HL-60/S4 treated with retinoic acid at 250 ng/mL for 4 days and 3 days (cell line): ENCODE results near the gene MEIS1.

ENCODE experiments used
- in situ Hi-C: fragments of 300-500 bp; cut with MboI; formaldehyde crosslinking; loops from 2 replicates; pipeline ENCODE4 v1.7.0; 2022; ENCODE audit warnings: low sequenced_read_pairs

Gene MEIS1

DNA sequence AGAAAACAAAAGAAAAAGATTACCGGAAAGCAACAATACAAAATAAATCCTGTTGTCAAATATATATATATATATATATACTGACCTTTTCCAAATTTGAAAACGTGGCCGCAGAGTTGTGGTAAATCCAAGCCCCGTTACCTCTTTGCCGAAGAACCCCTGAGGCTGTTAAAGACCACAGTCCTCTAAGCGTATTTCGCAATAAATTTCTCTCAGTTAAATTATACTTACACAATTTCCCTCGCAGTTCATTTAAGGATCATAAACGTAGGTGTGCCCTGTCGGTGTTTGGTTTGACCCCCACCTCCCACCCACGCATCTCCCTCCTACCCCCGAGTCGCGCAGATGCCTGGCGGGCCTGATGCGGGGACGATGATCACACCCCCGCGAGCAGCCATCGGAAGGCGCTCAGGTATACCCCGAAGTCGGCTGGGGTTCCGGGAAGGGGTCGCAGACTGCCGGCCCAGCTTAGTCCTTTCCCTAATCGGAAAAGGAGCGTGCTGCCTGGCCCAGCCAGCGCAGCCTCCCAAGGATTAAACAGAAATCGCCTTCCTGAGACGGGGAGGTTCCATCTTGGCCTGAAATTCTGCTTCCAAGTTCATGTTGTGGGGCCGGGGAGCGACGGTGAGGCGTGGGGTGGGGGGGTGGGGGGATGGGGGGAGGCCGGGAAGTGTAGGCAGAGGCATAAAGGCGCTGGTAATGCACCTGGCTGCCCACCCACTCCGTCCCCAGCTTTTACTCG is 2.9 kb upstream of the MEIS1 start:
- in situ Hi-C loops, result no loop called here

DNA sequence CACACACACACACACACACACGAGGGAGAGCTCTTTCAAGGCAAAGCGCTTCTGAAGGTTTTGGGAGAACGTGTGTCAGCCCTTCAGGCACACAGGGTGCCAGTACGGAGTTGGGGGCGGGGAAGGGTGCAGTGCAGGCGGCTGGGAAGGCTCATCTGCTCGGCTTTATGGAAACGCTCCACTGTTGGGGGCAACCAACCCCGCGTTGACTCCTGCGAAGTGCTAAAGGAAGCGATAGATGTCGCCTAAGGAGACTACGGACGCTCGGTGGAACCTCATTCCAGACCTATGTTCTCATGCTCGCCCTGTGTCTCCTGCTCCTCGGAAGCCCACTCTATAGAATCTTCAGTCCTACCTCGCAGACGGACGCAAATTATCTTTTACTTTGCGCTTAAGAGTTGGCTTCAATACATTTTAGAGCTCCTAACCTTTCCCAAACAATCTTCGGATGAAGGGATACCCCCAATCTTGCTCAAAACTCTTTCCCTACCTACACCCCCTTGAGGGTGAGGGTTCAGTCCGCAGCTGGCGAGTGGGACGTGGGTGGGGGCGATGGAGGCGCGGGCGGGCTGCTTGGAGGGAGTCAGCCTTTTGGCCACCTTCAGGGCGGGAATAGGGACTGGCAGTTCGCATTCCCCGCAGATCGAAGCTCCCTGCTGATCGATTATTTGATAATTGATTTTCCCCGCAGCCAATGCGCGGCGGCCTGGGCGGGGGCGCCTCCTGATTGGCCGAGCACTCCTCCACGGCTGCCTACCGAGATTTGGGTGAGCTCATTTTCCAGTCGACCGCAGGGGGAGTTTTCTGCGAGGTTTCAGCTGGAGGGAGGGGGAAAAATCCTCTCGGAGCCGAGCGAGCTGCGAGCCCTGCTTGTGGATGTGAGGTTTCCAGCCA is 1.9 kb upstream of the MEIS1 start:
- in situ Hi-C loops, result no loop called here

DNA sequence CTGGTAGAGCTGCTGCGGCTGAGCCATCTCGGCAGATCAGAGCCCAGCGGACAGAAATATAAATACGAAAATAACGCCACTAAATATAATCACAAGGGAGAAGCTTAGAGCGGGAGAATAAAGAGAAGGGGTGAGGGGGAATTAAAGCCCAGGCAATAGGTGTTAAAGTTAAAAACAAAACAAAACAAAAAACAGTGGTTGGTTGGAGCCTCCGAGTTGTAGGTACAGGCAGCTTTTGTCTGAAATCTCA is 1.3 kb upstream of the MEIS1 start:
- in situ Hi-C loops, result no loop called here

DNA sequence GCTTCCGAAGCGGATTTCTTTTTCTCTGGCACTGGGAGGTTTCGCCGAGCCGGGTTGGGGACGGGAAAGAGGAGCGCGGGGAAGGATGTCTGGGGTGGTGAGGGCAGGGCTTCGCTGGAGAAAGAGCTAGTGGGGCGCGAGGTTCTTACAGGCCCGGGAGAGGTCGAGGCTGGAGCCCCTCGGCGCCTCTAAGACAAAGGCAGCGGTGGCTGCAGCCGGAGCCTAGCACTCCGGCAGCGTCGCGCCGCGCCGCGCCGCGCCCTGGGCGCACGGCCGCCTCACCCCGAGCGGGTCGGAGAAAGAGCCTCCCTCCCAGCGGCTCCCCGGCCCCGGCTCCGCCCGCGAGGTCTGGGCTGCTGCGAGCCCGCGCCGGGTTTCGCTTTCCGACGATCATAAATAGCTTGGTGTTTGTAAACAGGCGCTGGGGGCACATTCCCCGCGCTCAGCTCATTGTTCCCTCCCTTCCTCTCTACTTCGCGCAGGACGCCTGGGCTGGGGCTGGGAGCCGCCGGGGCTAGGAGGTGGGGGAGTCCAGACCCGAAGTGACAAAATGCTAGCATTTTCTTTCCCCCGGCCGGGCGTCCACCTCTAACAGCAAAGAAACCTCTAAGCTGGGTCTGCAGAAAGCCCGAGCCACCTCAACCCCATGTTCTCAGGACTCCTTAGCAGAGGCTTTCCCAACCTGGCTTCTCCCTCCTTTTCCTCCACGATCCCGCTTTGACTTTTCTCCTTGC is 813 bp upstream of the MEIS1 start:
- in situ Hi-C loops, result no loop called here

DNA sequence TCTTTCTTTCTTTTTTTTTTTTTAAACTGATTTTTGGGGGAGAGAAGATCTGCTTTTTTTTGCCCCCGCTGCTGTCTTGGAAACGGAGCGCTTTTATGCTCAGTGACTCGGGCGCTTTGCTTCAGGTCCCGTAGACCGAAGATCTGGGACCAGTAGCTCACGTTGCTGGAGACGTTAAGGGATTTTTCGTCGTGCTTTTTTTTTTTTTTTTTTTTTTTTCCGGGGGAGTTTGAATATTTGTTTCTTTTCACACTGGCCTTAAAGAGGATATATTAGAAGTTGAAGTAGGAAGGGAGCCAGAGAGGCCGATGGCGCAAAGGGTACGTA is 587 bp downstream of the MEIS1 start:
- in situ Hi-C loops, result no loop called here

DNA sequence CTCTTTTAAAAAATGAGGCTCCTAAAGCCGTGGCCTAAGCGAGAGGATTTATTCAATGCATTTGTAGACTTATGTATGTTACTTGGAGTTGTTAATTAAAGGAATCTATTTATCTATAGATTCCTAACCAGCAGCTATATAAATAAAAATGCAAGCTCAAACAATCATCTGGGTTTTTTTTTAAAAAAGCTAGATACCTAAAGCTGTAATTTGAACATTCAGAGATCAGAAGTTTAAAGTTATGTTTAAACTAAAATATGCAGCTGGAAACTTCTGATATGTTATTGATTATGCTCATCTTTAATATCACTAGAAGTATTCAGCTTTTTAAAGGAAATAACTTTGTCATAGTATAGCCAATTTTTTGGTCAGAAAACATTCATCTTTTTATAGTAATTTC is 1.0 kb downstream of the MEIS1 start:
- in situ Hi-C loops, result no loop called here

DNA sequence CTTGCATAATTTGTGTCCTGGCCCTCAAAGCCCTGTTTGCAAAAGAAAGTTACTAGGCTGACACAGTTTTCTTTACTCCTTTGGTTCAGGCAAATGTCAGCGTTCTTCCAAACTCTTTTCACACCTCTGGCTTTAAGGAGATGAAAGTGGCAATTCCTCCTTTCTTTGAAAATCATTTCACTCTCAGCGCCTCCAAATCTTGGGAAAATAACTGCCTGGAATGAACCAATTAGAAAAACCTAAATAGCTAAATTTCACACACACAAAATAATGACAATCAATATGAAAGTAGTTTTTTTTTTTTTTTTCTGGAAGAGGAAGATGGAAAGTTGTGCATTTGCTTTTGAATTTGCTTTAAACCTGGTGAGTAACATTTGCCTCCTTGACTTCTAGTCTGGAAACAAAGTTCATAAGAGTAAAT is 1.7 kb downstream of the MEIS1 start:
- in situ Hi-C loops, result no loop called here

DNA sequence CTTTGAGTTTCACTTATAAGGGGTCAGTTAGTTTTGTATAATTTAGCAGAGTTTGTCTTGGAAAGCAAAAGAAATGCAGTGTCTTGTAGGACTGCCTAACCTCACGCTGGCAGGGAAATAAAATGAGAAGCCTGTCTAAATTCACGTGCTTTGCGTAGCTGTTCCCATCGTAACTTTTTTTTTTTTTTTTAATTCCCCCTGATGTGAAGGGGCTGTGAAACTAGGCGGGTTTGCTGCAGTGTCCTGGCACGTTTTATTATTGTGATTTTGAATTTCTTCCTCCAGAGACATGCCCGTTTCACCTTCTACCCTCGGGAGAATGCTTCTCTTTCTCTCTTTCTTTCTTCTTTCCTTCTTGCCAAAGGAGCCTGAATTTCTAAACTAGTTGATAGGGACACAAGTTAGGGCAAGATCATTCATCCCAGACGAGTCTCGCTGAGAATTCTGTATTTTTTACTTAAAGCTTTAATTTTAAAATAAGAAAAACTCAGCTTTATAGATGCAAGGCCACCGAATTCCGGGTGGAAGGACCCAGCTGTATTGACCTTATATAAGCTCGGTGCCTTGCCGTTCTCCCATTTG is 2.3 kb downstream of the MEIS1 start:
- in situ Hi-C loops, result no loop called here

DNA sequence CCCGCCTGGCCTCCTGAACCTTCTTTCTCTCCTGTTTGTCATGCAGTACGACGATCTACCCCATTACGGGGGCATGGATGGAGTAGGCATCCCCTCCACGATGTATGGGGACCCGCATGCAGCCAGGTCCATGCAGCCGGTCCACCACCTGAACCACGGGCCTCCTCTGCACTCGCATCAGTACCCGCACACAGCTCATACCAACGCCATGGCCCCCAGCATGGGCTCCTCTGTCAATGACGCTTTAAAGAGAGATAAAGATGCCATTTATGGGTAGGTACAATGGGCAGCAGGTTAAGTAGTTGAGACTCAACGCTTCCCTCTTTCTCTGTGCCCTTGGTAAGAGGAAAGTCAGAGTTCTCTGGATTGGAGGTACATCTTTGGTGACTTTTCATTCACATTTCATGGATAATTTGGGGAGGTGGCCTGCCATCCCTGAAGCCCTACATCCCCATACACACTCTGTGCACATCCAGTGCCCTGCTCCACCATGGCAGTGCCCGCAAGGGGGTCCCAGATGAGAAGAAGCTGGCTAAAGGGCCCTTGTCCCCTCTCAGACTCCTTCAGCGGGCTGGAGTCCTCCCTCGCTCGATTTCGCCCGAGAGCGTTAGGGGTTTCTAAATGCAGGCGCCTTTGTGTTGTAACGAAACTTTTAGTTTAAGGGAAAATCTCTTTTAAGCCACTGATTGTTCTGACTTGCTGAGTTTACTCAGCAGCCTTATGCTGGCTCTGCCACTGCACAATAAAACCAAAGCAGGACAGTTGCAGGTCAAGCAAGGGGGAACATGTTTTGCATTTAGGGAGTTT is 3.0 kb downstream of the MEIS1 start:
- in situ Hi-C loops, result no loop called here

DNA sequence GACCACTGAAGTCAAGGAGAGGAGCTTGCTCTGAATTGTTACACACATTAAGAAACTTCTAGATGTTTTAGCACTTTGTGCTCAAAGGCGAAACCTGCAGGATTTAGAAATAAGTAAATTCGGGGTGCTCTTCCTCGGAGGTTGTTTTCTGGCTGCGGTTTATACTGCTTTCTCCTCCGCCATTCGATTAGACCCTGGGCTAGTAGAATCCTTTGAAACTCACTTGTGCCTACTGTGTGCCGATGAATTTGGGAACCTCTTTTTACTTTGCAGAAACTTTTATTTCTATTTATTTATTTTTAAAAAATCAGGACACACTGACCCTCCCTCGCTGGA is 3.5 kb downstream of the MEIS1 start:
- in situ Hi-C loops, result no loop called here

DNA sequence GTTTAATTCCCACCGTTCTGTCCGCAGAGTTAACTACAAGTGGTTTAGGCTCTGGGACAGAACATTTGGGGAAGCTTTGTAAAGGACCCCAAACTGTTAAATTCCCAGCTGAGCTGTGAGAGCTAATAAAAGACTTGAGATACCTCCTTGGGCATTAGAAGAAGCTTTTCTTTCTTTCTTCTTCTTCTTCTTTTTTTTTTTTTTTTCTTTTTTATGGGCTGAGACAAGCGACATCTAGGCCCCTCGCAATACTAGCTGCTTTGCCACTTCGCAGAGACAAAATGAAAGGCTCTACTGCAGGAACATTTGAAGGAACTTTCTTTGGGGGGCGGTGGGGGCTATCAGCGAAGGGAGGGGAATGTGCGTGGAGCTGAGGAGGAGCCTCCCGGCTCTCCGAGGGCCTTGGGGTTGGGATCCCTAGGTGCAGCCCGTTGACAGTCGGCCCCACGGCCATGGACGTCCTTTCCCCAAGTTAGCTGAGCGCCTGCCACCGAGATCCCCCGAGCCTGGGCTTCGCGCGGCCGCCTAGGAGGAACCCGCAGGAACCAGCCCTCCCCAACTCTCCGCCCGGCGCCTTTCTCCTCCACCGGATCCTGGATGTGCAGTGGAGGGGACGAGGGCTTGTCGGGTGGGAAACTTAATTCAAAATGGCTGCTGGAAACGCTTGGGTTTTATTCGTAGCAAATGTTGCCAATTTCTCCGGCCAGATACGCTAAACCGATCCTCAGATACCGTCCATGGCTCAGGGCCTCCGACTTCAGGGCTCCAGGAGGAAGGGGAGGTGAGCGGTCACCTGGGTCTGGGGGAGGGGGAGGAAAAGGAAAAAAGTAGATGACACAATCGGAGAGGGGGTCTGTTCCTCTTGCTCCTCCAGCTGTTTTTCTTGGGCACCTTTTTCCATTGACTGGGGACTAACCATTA is 4.2 kb downstream of the MEIS1 start:
- in situ Hi-C loops, result no loop called here

DNA sequence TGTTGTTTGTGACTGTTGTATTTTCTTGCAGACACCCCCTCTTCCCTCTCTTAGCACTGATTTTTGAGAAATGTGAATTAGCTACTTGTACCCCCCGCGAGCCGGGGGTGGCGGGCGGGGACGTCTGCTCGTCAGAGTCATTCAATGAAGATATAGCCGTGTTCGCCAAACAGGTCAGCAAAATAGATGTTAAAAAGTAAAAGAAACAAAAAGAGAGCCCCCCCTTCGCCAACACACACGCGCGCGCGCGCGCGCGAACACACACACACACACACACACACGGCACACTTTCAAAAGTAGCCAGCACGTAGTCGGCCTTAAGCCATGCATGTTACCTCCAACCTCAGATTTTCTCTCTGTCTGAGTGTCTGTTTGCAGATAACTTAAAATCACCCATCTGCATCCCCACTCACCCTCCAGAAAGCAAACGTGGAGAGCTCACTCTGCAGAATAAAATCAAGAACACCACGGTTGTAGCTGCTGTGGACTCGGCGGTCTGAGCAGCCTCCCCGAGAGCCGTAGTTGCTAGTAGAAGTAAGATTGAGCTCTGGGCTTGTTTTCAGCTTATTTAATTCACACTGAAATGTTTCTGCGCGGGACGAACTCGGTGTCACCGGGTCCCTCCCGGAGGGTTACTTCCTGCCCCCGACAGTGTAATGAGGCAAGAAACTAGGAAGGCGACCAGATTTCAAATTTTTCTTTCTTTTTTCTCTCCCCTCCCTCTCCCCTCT is 5.1 kb downstream of the MEIS1 start:
- in situ Hi-C loops, result no loop called here

DNA sequence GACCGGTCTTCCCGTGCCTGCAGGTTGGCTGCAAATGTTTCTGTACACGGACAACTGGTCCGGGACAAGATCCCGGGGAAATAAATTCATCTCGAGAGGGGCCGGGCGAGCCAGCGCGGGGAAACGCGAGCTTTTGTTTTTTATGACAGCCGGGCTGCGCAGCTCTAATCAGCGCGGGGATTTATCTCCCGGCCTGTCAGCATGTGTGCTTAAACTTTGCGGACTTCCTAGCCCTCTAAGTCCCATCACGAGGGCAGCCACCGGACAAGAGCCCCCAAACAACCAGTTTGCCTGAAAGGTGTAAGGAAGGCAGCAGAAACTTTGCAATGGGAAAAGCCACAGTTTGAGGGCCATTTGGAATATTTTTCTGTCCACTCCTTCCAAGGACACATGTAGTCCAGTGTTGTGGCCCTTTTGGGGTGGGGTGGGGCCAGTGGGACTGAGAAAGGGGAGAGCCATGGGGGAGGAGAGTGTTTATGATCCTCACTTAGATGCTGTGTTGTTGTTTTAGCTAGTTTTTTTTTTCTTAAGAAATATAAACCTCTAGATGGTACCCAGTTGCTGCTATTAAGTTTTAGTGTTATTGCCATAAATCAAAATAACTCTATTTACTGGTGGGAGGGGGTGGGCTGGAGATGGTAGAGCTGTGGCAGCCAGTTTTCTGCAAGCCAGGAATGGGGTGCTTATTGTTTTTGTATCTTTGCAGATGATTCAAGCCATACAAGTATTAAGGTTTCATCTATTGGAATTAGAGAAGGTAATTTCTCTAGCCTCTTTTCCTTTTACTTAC is 6.0 kb downstream of the MEIS1 start:
- in situ Hi-C loops, result no loop called here

DNA sequence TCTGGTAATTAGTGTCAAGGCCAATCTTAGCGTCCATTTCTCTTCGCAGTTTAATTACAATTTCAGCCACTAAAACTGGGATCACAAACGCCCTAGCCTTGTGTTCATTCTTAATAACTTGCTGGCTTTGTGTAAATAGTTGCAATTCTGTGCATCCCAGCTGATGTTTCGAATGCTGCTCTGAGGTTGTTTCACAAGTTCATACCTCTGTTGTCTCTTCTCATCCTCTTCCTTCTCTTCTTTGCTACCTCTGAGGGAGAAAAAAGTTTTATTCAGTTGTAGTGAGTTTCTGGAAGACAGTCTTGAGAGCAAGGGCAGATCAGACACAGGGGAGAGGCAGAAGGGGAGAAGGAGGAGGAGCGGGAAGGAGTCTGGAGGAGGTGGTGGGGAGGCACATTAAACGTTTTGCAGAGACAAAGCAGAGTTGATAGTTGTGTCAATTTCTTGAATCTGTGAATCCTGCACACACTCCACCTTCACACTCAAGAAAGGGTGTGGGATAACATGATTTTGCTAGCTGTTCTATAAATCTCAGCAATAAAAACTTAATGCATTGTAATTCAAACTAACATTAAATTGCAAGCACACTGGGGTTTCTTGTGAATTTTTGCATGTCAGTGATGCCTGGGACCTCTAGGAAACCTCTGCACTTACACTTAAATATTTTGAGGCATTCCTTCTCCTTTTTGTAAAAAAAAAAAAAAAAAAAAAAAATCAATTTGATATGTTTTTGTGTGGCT is 6.8 kb downstream of the MEIS1 start:
- in situ Hi-C loops, result no loop called here

DNA sequence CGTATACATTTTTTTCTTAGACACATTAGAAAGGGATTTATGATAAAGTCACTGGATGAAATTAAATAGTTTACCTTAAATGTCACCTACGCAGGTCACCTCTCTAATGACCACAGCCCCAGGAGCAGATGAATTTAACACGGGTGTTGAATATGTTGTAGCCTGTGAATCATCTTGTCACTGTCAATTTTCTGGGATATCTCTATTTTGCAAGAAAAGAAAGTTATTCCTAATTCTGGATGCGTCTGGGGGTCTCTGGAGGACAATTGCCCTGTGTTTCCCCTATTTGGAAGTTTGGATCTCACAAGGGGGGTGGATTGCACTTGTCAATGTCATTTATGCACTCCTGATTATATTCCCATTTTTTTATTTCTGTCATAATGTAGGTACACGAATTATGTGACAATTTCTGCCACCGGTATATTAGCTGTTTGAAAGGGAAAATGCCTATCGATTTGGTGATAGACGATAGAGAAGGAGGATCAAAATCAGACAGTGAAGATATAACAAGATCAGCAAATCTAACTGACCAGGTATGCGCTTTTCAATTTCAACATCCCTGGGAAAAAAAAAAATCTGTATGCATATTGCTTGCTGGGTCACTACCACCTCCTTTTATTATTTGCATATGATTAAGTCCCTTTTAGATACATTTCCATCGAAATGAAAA is 7.7 kb downstream of the MEIS1 start:
- in situ Hi-C loops, result no loop called here

DNA sequence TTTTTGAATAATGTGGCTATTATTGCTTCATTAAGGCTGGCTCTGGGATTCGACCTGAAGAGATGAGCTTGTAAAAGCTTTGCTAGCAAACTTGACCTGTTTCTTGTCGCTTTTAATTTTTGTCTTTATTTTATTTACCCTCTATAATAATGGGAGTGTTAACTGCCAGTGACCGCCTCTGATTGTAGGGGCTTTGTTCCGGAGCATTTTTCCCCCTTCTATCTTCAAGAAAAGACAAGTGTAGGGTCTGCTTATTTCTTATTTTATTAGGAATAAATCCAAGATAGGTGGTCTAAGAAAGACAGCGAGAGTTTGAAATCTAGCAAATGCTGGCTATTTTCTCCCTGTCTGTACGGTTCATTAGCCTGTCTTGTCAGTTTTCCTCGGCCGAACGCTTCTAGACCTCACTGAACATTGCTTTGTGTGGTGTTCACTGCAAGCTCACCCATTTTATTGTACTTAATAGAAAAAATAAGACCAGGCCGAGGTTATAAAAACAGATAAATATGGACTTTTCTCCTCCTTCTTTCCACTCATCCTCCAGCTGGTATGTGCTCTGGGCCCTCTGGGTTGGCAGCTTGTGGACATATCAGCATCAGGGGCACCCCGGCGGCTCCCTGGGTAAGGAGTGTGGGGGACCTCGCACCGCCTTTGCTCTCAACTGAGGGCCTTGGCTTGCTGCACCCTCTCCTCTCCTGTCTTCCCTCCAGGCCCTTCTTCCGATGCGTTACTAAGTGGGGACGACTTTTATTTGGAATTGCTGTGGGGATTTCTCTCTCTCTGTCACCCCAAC is 8.5 kb downstream of the MEIS1 start:
- in situ Hi-C loops, result no loop called here
